ENCODE data around the gene FLAD1.

DNA sequence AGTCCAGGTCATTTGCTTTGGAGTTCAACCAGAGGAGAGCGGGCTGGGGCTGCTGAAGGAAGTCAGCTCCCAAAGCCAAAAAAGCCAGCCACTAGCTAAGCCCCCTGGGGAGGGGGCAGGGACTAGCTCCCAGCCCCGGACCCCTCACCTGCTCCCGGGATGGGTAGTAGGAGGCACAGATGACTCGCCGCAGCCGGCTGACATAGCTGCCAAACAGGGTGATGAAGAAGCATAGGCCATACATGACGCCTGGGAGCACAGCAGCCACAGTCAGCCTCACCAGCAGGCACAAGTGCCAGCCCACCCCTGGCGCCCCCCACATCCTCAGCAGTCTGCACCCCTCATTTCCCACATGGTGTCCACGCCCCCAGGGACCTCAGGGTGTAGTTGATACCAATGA is 43.0 kb downstream of the FLAD1 start:
- TF ChIP-seq, protein P1, sequence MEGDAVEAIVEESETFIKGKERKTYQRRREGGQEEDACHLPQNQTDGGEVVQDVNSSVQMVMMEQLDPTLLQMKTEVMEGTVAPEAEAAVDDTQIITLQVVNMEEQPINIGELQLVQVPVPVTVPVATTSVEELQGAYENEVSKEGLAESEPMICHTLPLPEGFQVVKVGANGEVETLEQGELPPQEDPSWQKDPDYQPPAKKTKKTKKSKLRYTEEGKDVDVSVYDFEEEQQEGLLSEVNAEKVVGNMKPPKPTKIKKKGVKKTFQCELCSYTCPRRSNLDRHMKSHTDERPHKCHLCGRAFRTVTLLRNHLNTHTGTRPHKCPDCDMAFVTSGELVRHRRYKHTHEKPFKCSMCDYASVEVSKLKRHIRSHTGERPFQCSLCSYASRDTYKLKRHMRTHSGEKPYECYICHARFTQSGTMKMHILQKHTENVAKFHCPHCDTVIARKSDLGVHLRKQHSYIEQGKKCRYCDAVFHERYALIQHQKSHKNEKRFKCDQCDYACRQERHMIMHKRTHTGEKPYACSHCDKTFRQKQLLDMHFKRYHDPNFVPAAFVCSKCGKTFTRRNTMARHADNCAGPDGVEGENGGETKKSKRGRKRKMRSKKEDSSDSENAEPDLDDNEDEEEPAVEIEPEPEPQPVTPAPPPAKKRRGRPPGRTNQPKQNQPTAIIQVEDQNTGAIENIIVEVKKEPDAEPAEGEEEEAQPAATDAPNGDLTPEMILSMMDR (IDR thresholded peaks at IDR 0.05), result no peak
- TF ChIP-seq POLR2A (IDR thresholded peaks at IDR 0.05), result no peak
